ENCODE data around the gene C11orf86.
"Not testable (repeated sequence)": the region's sequence is repeated elsewhere in the genome, so short reads cannot be mapped to it uniquely, and the experiment has no call there.

C11orf86 gene

DNA sequence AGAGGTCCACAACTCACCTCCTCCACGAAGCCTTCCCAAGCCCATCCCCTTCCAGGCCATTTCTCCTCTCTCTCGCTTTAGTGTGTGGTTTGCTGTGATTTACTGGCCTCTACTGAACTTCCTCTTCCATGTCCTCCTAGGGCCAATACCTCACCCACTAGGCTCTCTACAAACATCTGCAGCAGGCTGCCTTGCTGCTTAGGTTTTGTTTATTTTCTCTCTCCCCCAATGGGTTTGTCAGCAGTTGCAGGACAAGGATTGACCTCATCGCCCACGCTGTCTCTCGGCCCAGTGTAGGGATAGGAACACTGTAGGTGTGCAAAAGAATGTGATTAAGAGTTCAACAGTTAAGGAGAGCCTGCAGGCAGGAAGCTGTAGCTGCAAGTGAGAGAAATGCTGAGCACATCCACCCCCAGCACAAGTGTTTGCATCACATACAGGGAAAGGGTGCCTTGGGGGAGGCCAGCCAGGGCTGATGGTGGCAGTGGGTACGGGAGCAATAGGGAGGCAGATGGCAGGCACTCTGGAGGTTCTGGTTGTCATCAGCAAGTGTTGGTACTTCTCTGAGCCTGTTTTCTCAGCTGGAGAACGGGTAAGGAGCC, 18.3 kb upstream of the C11orf86 start:
- H3K4me3 ChIP-seq (replicated peaks; ENCODE audit: low read depth, low read length), result no peak overlapping the region
- DNase-seq (ENCODE audit: extremely low read depth, low read depth), result peak; percentile 68

GRCh38 chr11:66957971-66958231, 17.2 kb upstream of the C11orf86 start:
- TF ChIP-seq CTCF (IDR thresholded peaks at IDR 0.05; ENCODE audit: low read depth, low read length, missing control alignments), result no peak
- H3K4me3 ChIP-seq (replicated peaks; ENCODE audit: low read depth, low read length), result peak overlapping the region; percentile 58

More for the DNA sequence above, 18.3 kb upstream of the C11orf86 start:
- TF ChIP-seq CTCF (IDR thresholded peaks at IDR 0.05; ENCODE audit: low read depth, low read length, missing control alignments), result no peak

DNA sequence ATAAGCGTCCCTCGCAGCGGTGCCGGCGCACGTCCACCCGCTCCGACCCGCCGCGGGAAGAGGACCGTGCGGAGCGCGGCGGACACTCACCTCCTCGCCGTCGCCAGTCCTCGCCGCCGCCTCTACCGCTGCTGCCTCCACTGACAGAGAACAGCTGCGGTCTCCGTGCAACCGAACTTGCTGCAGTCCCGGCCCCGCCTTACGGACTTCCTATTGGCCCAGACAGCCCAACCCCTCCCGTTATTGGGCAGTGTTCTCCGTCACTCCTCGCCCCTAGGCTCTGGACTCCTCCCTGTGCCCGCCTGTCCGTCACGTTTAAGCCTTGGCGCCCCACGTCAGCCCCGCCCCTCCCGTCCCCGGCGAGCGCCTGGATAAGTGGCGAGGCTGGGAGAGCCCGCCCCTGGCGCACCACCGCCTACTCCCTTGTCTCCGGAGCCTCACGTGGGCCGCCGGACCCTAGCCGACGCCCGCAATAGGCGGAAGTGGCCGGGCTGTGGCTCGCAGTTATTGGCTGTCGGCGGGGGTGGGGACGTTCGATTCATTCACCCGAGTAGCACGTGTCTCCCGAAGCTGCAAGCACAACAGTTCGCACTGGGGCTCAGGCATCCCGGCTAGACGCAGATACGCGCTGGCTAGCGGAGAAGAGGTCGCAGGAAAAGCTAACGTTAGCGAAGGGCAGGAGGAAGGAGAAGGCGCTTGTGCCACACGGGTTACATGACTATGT, 16.7 kb upstream of the C11orf86 start, which contains the start of gene PC:
Gene PC (minus strand): TSS at position 152 of the 724 bp plus-strand sequence. CDS start 86,224 bp downstream, outside the sequence.
- peak; percentile 98 for DNase-seq (ENCODE audit: extremely low read depth, low read depth)
- H3K4me3 ChIP-seq (replicated peaks; ENCODE audit: low read depth, low read length), result peak within 1 kb of the TSS; percentile 58
- no peak for TF ChIP-seq CTCF (IDR thresholded peaks at IDR 0.05; ENCODE audit: low read depth, low read length, missing control alignments)

More at GRCh38 chr11:66957971-66958231, 17.2 kb upstream of the C11orf86 start:
- no peak for DNase-seq (ENCODE audit: extremely low read depth, low read depth)

DNA sequence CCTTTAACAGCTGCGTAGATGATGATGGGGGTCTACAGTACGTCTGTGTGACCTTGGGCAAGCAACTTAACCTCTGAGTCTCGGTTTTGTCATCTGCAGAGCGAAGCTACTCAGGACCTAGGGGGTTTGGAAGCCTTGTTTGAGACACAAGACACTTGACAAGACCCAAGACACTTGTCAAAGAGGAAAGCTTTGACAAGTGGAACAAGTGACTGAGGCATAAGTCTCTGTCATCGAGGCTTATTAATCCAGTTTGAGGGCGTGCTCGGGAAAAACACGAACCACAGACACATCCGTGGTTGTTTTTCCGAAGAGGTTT, 16.2 kb upstream of the C11orf86 start:
- TF ChIP-seq CTCF (IDR thresholded peaks at IDR 0.05; ENCODE audit: low read depth, low read length, missing control alignments), result no peak
- DNase-seq (ENCODE audit: extremely low read depth, low read depth), result no peak
- H3K4me3 ChIP-seq (replicated peaks; ENCODE audit: low read depth, low read length), result peak overlapping the region; percentile 20

GRCh38 chr11:66961691-66962213, 13.4 kb upstream of the C11orf86 start:
- not testable (repeated sequence) for H3K4me3 ChIP-seq (replicated peaks; ENCODE audit: low read depth, low read length); DNase-seq (ENCODE audit: extremely low read depth, low read depth)

GRCh38 chr11:66962247-66962646, 12.9 kb upstream of the C11orf86 start:
- no peak for DNase-seq (ENCODE audit: extremely low read depth, low read depth)
- TF ChIP-seq CTCF (IDR thresholded peaks at IDR 0.05; ENCODE audit: low read depth, low read length, missing control alignments), result no peak
- H3K4me3 ChIP-seq (replicated peaks; ENCODE audit: low read depth, low read length), result no peak overlapping the region

- no peak overlapping the region for H3K4me3 ChIP-seq (replicated peaks; ENCODE audit: low read depth, low read length)
- DNase-seq (ENCODE audit: extremely low read depth, low read depth), result no peak
- TF ChIP-seq CTCF (IDR thresholded peaks at IDR 0.05; ENCODE audit: low read depth, low read length, missing control alignments), result no peak
Measured at GRCh38 chr11:66962801-66963200, 12.3 kb upstream of the C11orf86 start.
